SK-N-SH treated with all-trans-retinoic acid at 6 μM for 48 hours (cell line): Measurements from ENCODE around the gene TSPAN3.

ENCODE experiments used
- ARNTL ChIP-seq: fragments of 450-650 bp; formaldehyde crosslinking; IDR thresholded peaks from 2 replicates; pipeline ENCODE4 v1.5.0; 2020; ENCODE audit warnings: low read depth, mild to moderate bottlenecking, moderate library complexity, borderline replicate concordance
- ESRRG ChIP-seq: fragments of 250-450 bp; sonication (Bioruptor Pico); IDR thresholded peaks from 2 replicates; pipeline ENCODE4 v1.6.1; 2021; ENCODE audit warnings: mild to moderate bottlenecking
- ISL1 ChIP-seq: fragments of 250-450 bp; sonication (Bioruptor Pico); IDR thresholded peaks from 2 replicates; pipeline ENCODE4 v2.1.2; 2022; ENCODE audit warnings: mild to moderate bottlenecking, moderate library complexity
- ZNF70 ChIP-seq: fragments of 450-650 bp; formaldehyde crosslinking; IDR thresholded peaks from 2 replicates; pipeline ENCODE4 v1.5.0; 2020; ENCODE audit warnings: mild to moderate bottlenecking, moderate library complexity
- TF ChIP-seq, protein P1 (sequence below): fragments of 250-450 bp; sonication (Bioruptor Pico); IDR thresholded peaks from 2 replicates; pipeline ENCODE4 v1.8.0; 2021; ENCODE audit warnings: low read depth, mild to moderate bottlenecking, moderate library complexity, borderline replicate concordance
- TF ChIP-seq, protein P2 (sequence below): fragments of 250-450 bp; sonication (Bioruptor Pico); IDR thresholded peaks from 2 replicates; pipeline ENCODE4 v1.5.1; 2021; ENCODE audit warnings: mild to moderate bottlenecking, moderate library complexity

DNA sequence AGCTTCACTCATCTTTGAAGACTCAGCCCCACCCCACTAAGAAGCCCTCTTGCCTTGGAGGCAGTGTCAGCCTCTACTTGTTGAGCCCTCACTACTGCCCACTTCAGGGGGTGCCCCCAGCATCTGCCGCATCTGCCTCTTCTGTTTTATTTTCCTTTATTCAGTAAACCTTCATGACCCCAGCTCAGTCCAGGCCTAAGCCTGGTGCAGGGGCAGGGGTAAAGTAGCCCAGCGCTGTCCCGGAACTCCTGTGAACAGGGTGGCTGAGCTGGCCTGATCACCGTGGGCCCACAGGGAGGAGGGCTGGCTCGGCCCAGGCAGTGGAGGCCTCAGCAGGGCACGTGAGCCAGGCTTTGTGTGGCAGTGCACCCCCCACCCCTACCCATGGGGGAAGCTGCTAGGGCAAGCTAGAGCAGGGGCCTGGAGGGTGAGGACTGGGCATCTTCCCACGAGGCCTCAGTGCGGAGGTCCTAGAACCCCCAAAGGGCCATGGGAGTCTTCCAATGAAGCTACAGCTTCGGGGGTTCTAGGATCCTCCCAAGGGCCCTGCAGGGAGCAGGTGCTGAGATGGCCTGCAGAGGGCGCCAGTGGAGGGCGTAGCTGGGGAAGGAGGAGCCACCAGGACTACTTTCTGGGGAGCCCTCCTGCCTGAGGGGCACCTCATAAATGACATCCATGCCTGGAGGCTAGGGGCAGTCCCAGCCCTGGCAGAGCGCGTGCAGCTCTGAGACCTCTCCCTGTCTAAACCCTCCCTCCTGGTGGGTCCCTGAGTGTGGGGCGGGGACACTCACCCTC lies 36.0 kb downstream of the TSPAN3 start:
- TF ChIP-seq ARNTL (CRISPR knock-in tag) (no peak), ZNF70 (CRISPR knock-in tag) (no peak), ISL1 (no peak), ESRRG (CRISPR knock-in tag) (no peak)
- TF ChIP-seq, protein P1, sequence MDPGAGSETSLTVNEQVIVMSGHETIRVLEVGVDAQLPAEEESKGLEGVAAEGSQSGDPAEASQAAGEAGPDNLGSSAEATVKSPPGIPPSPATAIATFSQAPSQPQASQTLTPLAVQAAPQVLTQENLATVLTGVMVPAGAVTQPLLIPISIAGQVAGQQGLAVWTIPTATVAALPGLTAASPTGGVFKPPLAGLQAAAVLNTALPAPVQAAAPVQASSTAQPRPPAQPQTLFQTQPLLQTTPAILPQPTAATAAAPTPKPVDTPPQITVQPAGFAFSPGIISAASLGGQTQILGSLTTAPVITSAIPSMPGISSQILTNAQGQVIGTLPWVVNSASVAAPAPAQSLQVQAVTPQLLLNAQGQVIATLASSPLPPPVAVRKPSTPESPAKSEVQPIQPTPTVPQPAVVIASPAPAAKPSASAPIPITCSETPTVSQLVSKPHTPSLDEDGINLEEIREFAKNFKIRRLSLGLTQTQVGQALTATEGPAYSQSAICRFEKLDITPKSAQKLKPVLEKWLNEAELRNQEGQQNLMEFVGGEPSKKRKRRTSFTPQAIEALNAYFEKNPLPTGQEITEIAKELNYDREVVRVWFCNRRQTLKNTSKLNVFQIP = no peak
- TF ChIP-seq, protein P2, sequence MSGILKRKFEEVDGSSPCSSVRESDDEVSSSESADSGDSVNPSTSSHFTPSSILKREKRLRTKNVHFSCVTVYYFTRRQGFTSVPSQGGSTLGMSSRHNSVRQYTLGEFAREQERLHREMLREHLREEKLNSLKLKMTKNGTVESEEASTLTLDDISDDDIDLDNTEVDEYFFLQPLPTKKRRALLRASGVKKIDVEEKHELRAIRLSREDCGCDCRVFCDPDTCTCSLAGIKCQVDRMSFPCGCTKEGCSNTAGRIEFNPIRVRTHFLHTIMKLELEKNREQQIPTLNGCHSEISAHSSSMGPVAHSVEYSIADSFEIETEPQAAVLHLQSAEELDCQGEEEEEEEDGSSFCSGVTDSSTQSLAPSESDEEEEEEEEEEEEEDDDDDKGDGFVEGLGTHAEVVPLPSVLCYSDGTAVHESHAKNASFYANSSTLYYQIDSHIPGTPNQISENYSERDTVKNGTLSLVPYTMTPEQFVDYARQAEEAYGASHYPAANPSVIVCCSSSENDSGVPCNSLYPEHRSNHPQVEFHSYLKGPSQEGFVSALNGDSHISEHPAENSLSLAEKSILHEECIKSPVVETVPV = no peak
